HL-60 (cell line): Measurements from ENCODE around the gene ACCS.

Source experiments
- DNase-seq, 2 experiments: peaks; one replicate each; pipeline ENCODE4 v3.0.0-alpha.2; 2010 to 2020; ENCODE audit warnings: low read depth in 1 of 2, low spot score in 1 of 2
- H3K27ac ChIP-seq: fragments of 250-450 bp; sonication (Bioruptor Pico); replicated peaks from 2 replicates; pipeline ENCODE4 v1.5.1; 2020; ENCODE audit warnings: mild to moderate bottlenecking, moderate library complexity
- H3K27me3 ChIP-seq: fragments of 250-450 bp; sonication (Bioruptor Pico); 2 replicates; pipeline ENCODE4 v1.5.1; 2021; ENCODE audit warnings: mild to moderate bottlenecking, moderate library complexity; ENCODE audit not compliant: insufficient read depth, poor library complexity, severe bottlenecking
- H3K4me3 ChIP-seq: replicated peaks from 2 replicates; pipeline ENCODE4 v1.5.1; 2011; ENCODE audit warnings: mild to moderate bottlenecking, control low read depth, low read length; ENCODE audit not compliant: insufficient read depth
- GABPA ChIP-seq: IDR thresholded peaks from 2 replicates; pipeline ENCODE4 v1.6.1; 2012; ENCODE audit warnings: low read depth
- POLR2AphosphoS5 ChIP-seq: IDR thresholded peaks from 2 replicates; pipeline ENCODE4 v1.6.1; 2012; ENCODE audit warnings: low read depth
- REST ChIP-seq: IDR thresholded peaks from 2 replicates; pipeline ENCODE4 v1.6.1; 2012; ENCODE audit warnings: low read depth; ENCODE audit not compliant: insufficient replicate concordance
- SPI1 ChIP-seq: IDR thresholded peaks from 2 replicates; pipeline ENCODE4 v1.6.1; 2012; ENCODE audit warnings: low read depth, mild to moderate bottlenecking, borderline replicate concordance
- TF ChIP-seq, protein P1 (sequence below): IDR thresholded peaks from one replicate; pipeline ENCODE4 v1.5.1; 2011; ENCODE audit warnings: low read length, control low read depth, inconsistent platforms; ENCODE audit not compliant: insufficient read depth

The ACCS gene

GRCh38 chr11:44079376-44079775 is 13.3 kb downstream of the ACCS start:
- H3K27me3 ChIP-seq, result no peaks in the 10 kb centered on the region
- no peak for TF ChIP-seq REST
- no peak for TF ChIP-seq POLR2AphosphoS5
- TF ChIP-seq, protein P1, sequence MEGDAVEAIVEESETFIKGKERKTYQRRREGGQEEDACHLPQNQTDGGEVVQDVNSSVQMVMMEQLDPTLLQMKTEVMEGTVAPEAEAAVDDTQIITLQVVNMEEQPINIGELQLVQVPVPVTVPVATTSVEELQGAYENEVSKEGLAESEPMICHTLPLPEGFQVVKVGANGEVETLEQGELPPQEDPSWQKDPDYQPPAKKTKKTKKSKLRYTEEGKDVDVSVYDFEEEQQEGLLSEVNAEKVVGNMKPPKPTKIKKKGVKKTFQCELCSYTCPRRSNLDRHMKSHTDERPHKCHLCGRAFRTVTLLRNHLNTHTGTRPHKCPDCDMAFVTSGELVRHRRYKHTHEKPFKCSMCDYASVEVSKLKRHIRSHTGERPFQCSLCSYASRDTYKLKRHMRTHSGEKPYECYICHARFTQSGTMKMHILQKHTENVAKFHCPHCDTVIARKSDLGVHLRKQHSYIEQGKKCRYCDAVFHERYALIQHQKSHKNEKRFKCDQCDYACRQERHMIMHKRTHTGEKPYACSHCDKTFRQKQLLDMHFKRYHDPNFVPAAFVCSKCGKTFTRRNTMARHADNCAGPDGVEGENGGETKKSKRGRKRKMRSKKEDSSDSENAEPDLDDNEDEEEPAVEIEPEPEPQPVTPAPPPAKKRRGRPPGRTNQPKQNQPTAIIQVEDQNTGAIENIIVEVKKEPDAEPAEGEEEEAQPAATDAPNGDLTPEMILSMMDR, result no peak
- no peak for TF ChIP-seq SPI1
- no peak for TF ChIP-seq GABPA

DNA sequence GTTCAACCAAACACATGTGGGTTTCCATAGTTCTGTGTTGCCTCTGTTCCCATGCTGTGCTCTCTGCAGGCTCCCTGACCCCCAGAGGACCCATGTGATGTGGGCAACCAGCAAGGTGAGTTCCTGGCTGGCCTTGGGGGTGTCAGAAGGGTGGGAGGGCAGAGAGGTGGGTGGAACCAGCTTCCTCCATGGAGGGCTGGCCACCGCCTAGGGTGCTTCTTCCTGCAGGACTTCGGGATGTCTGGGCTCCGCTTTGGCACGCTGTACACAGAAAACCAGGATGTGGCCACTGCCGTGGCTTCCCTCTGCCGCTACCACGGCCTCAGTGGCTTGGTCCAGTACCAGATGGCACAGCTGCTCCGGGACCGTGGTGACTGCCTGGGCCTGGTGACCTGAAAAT is 14.9 kb downstream of the ACCS start:
- no peaks in the 10 kb centered on the region for H3K27me3 ChIP-seq
- no peak for DNase-seq
- no peak overlapping the region for H3K4me3 ChIP-seq
- no peak overlapping the region for H3K27ac ChIP-seq
- TF ChIP-seq GABPA (no peak), SPI1 (no peak), POLR2AphosphoS5 (no peak), REST (no peak)
- TF ChIP-seq, protein P1, result no peak

More at GRCh38 chr11:44079376-44079775, 13.3 kb downstream of the ACCS start:
- Histone ChIP-seq H3K27ac (no peak overlapping the region), H3K4me3 (no peak overlapping the region)
- DNase-seq, result no peak

DNA sequence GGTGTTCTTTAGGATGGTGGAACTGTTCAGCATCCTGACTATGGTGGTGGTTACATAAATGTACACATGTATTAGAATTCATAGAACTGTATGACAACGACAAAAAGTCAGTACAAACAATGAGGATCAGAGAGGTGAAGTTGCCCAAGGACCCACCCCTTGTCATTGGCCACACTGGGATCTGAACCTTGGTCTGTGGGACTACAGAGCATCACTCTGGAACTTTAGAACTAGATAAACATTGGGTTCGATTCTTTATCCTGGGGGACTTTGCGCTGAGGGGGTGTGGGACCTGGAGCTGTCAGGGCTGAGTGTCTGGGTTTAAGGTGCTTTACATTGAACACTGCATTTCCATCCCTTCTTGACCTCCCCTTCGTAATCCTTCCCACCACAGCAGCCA is 16.6 kb downstream of the ACCS start:
- TF ChIP-seq POLR2AphosphoS5 (no peak), SPI1 (no peak)
- Histone ChIP-seq H3K27me3 (no peaks in the 10 kb centered on the region), H3K27ac (no peak overlapping the region), H3K4me3 (no peak overlapping the region)
- DNase-seq, result no peak

- no peak overlapping the region for H3K27ac ChIP-seq
- no peaks in the 10 kb centered on the region for H3K27me3 ChIP-seq
- no peak for DNase-seq
- no peak for TF ChIP-seq SPI1
- TF ChIP-seq REST, result no peak
- no peak for TF ChIP-seq GABPA
- no peak for TF ChIP-seq POLR2AphosphoS5
- TF ChIP-seq, protein P1, result no peak
- H3K4me3 ChIP-seq, result no peak overlapping the region
Measured at GRCh38 chr11:44083433-44083832, 17.4 kb downstream of the ACCS start.
